Mononuclear cell (primary cell): ENCODE results near the gene USP35. TPM values are rescaled to one million over a fixed set of nuclear protein-coding genes. Genes with fewer than 3 reads are reported as not detected.
"Not testable (repeated sequence)": the region's sequence is repeated elsewhere in the genome, so short reads cannot be mapped to it uniquely, and the experiment has no call there.

Experiments
- H3K27me3 ChIP-seq: 2 replicates; pipeline ENCODE4 v1.6.0; 2011; ENCODE audit warnings: low read length, control low read depth; ENCODE audit not compliant: insufficient read depth
- H3K4me1 ChIP-seq: 2 replicates; pipeline ENCODE4 v1.5.1; 2011; ENCODE audit warnings: mild to moderate bottlenecking, low read length, control low read depth; ENCODE audit not compliant: insufficient read depth
- H3K4me3 ChIP-seq: 2 replicates; pipeline ENCODE4 v1.5.1; 2011; ENCODE audit warnings: mild to moderate bottlenecking, low read length, moderate library complexity
- H3K9me3 ChIP-seq: 2 replicates; pipeline ENCODE4 v1.5.1; 2011; ENCODE audit warnings: low read depth, mild to moderate bottlenecking, control low read depth, low read length
- total RNA-seq: library from RNA; depleted of rRNA; stranded (reverse); fragments of >200 nt; gene quantifications from one replicate; pipeline ENCODE4 v1.2.3, GENCODE V29; 2012

USP35 gene
- total RNA-seq, 1 donor: 6.0 TPM

DNA sequence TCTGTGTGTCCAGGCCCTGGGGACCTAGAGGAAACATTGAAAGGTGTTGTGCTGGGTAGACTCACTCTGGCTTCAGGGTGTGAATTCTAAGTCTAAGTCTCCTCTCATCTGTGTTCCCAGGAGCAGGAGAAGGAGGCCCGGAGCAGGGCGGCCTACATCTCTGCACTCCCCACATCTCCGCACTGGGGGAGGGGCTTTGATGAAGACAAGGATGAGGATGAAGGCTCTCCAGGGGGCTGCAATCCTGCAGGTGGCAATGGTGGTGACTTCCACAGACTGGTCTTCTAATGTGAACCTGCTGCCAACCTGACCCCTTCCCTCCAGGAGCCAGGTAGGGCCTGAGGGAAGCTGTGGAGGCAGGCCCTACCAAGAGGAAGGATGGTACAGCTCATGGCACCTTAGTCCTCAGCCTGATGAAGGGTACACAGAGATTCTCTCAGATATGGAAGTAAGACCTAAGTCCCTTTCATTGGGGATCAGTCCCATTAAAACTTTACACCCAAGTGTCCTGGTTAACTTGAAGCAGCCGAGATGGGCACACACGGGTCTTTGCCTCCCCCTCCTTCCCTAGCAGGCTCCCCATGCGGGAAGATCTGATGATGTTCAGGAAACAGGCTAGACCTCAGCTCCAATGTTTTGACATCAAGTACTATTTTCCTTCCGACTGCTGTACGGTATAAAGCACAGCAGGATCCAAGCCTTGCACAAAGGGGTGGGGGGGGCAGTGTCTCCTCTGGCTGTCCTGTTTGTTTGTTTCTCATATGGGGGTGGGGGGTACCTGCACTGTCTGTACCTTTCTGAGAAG, 25.0 kb downstream of the USP35 start:
- no peak overlapping the region for H3K4me3 ChIP-seq
- no peaks in the 10 kb centered on the region for H3K9me3 ChIP-seq
- no peaks in the 10 kb centered on the region for H3K27me3 ChIP-seq
- H3K4me1 ChIP-seq: no peaks in the 10 kb centered on the region

DNA sequence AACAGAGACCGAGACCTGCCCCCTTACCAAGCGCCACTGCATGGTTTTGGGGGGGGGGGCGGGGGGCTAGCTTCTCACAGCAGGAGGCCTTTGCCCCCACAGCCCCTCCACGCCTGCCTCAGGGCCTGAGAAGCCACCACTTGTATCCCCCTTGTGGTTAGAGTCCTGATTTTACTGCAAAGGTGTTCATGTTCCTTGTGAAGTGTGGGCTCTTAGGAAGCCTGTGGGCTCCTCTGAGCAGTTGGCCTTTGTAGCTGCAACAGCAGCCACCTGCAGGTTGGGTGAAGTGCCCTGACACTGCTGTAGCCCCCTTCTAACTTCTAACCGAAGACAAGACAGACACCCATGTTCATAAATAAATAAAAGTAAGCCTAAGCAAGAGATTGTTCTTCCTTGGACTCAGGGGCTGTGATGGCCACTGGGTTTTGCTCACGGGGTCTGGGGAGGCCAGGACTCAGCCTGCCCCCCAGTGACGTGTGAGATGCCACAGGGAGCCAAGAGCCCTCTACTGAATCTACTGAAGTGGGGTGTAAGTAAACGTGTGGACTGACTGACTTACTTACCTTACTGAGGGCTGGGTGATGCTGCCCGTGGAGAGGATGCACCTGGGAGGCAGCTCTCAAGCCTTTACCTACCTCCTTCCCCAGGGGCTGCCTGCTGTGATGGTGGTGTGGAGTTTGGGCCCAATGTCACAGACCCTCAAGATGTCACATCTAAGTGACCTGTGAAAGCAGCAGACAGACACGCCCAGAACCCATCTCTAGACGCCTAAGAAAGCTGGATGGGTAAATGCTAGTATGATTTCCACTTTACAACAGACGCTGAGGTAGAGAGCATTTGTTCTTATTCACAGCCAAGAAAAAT, 25.8 kb downstream of the USP35 start:
- H3K9me3 ChIP-seq: no peaks in the 10 kb centered on the region
- H3K4me3 ChIP-seq: no peak overlapping the region
- H3K4me1 ChIP-seq: no peaks in the 10 kb centered on the region
- H3K27me3 ChIP-seq: no peaks in the 10 kb centered on the region

- Histone ChIP-seq H3K9me3 (no peaks in the 10 kb centered on the region), H3K4me1 (no peaks in the 10 kb centered on the region), H3K4me3 (no peak overlapping the region), H3K27me3 (no peaks in the 10 kb centered on the region)
These were observed 27.3 kb downstream of the USP35 start for GRCh38 chr11:78216021-78216420.

DNA sequence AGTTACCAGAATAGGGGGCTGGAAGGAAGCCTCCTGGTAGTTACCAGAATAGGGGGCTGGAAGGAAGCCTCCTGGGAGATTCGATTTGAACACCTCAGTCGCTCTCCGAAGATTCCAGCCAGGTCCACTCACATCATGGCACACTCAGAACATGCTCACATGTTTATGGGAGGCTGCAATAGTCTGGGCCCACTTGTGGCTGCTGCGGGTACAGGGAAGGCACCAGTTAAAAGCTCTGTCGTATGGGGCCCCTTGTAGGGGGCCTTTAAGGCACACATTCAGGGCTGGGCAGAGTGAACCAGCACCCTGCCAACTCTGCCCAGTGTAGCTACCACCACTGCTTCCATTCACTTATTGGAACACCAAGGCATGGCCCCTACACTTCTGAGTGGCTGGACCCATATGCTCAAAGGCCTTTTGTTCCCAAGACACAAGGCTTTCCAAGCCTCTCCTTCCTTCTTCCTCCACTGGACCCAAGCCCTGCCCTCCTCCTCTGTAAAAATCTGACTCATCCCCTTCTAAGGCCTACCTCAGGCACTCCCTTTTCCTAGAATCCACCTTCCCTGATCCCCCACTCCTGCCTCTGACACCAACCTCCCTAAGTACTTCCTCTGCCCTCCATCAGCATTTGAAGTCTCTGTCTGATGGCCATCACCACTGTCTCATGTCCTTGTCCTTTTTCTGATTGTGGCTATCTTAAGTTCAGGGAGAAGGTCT, 28.0 kb downstream of the USP35 start:
- no peaks in the 10 kb centered on the region for H3K4me1 ChIP-seq
- H3K4me3 ChIP-seq: no peak overlapping the region
- H3K9me3 ChIP-seq: no peaks in the 10 kb centered on the region
- H3K27me3 ChIP-seq: no peaks in the 10 kb centered on the region

- Histone ChIP-seq H3K9me3 (no peaks in the 10 kb centered on the region), H3K4me1 (no peaks in the 10 kb centered on the region), H3K4me3 (no peak overlapping the region), H3K27me3 (no peaks in the 10 kb centered on the region)
These were observed 29.2 kb downstream of the USP35 start for GRCh38 chr11:78217650-78218541.

GRCh38 chr11:78218707-78219492, 30.2 kb downstream of the USP35 start:
- Histone ChIP-seq H3K4me3 (no peak overlapping the region), H3K9me3 (no peaks in the 10 kb centered on the region), H3K4me1 (no peaks in the 10 kb centered on the region)

GRCh38 chr11:78219493-78220217, 30.9 kb downstream of the USP35 start:
- H3K4me1 ChIP-seq: no peaks in the 10 kb centered on the region
- H3K9me3 ChIP-seq: no peaks in the 10 kb centered on the region
- H3K4me3 ChIP-seq: no peak overlapping the region
- no peaks in the 10 kb centered on the region for H3K27me3 ChIP-seq

More at GRCh38 chr11:78218707-78219492, 30.2 kb downstream of the USP35 start:
- no peaks in the 10 kb centered on the region for H3K27me3 ChIP-seq

GRCh38 chr11:78220218-78221157, 31.8 kb downstream of the USP35 start:
- H3K4me1 ChIP-seq: no peaks in the 10 kb centered on the region
- H3K9me3 ChIP-seq: no peaks in the 10 kb centered on the region
- H3K4me3 ChIP-seq: no peak overlapping the region
- no peaks in the 10 kb centered on the region for H3K27me3 ChIP-seq

DNA sequence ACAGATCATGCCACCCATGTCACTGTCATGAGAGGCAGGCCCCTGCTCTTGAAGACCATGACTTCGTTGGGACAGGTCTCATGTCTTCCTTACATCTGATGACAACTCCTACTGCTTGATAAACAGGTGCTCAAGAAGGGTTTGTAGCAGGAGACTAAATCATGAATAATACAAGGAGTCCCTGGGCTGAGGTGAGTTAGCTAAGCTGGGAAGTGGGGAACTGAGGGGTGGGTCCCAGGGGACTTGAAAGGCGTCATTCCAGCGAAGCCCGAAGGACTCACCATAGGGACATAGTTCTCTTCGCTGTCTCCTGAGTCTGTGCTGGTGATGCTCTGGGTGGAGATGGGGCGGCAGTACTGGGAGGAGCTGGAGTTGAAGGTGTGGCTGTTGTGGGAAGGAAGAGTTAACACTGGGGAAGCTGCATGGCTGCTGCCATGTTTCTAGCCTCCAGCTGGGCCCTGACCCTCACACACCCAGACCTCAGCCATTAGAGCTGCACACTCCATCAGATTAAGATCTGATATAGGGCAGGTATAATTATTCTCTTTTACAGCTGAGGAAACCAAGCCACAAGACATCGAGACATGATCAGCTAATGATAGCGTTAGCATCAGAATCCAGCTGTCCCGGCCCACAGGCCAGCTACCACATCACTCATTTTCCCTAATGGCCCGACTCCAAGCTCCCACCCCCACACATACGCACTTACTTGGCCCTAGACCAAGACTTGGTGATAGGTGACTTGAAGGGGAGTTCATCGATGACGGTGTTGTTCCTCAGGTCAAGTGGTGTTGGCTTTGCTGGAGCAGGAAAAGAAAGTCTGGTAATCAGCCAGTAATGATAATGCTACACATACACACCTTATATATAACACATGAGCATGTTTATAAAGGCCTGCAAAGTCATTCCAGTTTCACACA, 32.9 kb downstream of the USP35 start:
- Histone ChIP-seq H3K4me1 (no peaks in the 10 kb centered on the region), H3K9me3 (no peaks in the 10 kb centered on the region), H3K27me3 (no peaks in the 10 kb centered on the region), H3K4me3 (no peak overlapping the region)

DNA sequence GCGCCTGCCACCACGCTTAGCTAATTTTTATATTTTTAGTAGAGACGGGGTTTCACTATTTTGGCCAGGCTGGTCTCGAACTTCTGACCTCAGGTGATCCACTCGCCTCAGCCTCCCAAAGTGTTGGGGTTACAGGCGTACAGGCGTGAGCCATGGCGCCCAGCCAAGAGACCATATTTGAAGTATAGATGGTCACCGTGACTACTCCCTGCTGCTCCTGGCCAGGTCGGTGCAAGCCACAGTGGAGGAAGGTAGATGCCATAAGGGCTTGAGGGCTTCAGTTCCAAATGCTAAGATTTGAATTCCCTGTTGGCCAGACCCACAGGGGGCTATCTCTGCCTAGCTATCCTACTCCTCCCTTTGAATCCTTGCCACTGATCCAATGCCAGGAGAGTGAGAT, 34.0 kb downstream of the USP35 start:
- not testable (repeated sequence) for H3K9me3 ChIP-seq, H3K27me3 ChIP-seq, H3K4me1 ChIP-seq, H3K4me3 ChIP-seq

GRCh38 chr11:78223320-78223954, 34.7 kb downstream of the USP35 start:
- no peaks in the 10 kb centered on the region for H3K9me3 ChIP-seq
- no peaks in the 10 kb centered on the region for H3K27me3 ChIP-seq
- H3K4me3 ChIP-seq: no peak overlapping the region
- H3K4me1 ChIP-seq: peaks cover 7% of the 10 kb centered on the region
